ENCODE measurements around the gene CCDC27.

Gene CCDC27

DNA sequence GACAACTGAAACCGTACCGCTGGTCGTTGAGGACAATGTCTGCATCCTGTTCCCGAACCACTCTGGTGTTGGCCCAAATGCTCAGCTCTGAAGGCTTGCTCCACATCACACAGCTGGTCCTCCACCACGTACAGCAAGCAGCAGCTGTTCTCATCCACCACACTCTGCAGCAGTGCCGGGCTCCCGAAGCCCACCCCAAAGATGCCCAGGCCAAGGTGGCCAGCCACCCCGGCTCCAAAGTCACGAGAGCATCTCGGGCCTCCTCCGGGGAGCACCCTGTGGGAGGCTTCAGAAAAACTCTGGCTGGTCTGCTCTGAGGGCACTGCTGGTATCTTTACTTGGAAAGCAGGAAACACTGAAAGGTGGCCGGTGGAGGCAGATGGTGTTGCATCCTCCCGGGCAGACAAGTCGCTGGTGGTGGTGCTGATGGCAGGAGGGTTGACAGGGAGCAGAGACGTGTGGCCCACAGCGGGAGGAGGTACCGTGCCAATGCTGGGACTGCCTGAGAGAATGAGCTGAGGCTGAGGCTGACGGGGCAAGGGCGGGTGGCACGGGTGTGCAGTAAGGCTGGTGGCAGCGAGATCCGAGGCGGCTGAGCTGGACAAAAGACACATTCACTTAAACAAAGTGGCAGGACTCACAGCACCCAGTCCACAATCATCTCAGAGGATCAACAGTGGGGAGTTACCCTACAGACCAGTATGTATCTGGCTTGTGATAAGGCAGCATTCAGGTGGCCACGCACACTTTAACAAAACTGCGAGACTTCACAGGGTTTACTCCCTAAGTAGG, 6.5 kb upstream of the CCDC27 start:
- ATAC-seq, result no peak; the same call in 2 of the 3 replicates
- TF ChIP-seq GLIS3 (CRISPR knock-in tag; IDR thresholded peaks at IDR 0.05), result no peak
- no peak for TF ChIP-seq RARB (CRISPR knock-in tag; IDR thresholded peaks at IDR 0.05)
- no peak for TF ChIP-seq ZC3H10 (CRISPR knock-in tag; IDR thresholded peaks at IDR 0.05)
- no peak for TF ChIP-seq ARNTL (CRISPR knock-in tag; IDR thresholded peaks at IDR 0.05; ENCODE audit: borderline replicate concordance, low read depth)
- TF ChIP-seq OSR1 (CRISPR knock-in tag; IDR thresholded peaks at IDR 0.05), result no peak
- TF ChIP-seq CREB5 (CRISPR knock-in tag; IDR thresholded peaks at IDR 0.05; ENCODE audit: low read depth), result no peak
- TF ChIP-seq, protein P1, sequence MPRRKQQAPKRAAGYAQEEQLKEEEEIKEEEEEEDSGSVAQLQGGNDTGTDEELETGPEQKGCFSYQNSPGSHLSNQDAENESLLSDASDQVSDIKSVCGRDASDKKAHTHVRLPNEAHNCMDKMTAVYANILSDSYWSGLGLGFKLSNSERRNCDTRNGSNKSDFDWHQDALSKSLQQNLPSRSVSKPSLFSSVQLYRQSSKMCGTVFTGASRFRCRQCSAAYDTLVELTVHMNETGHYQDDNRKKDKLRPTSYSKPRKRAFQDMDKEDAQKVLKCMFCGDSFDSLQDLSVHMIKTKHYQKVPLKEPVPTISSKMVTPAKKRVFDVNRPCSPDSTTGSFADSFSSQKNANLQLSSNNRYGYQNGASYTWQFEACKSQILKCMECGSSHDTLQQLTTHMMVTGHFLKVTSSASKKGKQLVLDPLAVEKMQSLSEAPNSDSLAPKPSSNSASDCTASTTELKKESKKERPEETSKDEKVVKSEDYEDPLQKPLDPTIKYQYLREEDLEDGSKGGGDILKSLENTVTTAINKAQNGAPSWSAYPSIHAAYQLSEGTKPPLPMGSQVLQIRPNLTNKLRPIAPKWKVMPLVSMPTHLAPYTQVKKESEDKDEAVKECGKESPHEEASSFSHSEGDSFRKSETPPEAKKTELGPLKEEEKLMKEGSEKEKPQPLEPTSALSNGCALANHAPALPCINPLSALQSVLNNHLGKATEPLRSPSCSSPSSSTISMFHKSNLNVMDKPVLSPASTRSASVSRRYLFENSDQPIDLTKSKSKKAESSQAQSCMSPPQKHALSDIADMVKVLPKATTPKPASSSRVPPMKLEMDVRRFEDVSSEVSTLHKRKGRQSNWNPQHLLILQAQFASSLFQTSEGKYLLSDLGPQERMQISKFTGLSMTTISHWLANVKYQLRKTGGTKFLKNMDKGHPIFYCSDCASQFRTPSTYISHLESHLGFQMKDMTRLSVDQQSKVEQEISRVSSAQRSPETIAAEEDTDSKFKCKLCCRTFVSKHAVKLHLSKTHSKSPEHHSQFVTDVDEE (CRISPR knock-in tag; IDR thresholded peaks at IDR 0.05), result no peak
- no peak for TF ChIP-seq TOX (CRISPR knock-in tag; IDR thresholded peaks at IDR 0.05; ENCODE audit: borderline replicate concordance)
- TF ChIP-seq SNAI2 (CRISPR knock-in tag; IDR thresholded peaks at IDR 0.05), result no peak
- TF ChIP-seq ZNF8 (CRISPR knock-in tag; IDR thresholded peaks at IDR 0.05), result no peak
- TF ChIP-seq BACH2 (CRISPR knock-in tag; IDR thresholded peaks at IDR 0.05; ENCODE audit: borderline replicate concordance), result no peak
- no peak for TF ChIP-seq CSDC2 (CRISPR knock-in tag; IDR thresholded peaks at IDR 0.05)
- TF ChIP-seq PPARA (CRISPR knock-in tag; IDR thresholded peaks at IDR 0.05; ENCODE audit: borderline replicate concordance), result no peak
- no peak for TF ChIP-seq ISL1 (CRISPR knock-in tag; IDR thresholded peaks at IDR 0.05)
- TF ChIP-seq ZFP30 (CRISPR knock-in tag; IDR thresholded peaks at IDR 0.05), result no peak
- TF ChIP-seq TCF4 (CRISPR knock-in tag; IDR thresholded peaks at IDR 0.05; ENCODE audit: borderline replicate concordance), result no peak
- no peak for TF ChIP-seq CSRNP3 (CRISPR knock-in tag; IDR thresholded peaks at IDR 0.05)
- no peak for TF ChIP-seq ESRRG (CRISPR knock-in tag; IDR thresholded peaks at IDR 0.05)
- TF ChIP-seq ZFP3 (CRISPR knock-in tag; IDR thresholded peaks at IDR 0.05), result no peak
- TF ChIP-seq ZNF70 (CRISPR knock-in tag; IDR thresholded peaks at IDR 0.05), result no peak

DNA sequence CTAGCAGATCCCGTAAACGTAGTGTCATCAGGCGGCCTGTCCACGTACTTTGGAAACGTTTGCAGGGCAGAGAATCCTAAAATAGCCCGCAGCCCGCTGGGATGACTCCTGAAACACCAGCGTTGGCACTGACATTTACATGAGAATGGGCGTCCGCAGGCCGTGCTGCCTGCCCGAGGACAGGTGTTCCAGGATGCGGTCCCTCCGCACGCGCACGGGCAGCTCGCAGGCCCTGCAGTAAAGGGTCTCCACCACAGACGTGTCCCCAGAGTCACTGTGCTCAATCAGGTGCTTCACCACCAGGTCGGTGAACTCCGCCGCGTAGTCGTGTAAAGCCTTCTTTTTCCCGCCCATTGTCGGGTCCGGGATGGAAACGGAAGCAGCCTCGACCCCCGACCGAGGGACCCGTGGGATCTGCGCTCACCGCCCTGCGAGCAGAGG, 5.8 kb upstream of the CCDC27 start:
- TF ChIP-seq ZNF70 (CRISPR knock-in tag; IDR thresholded peaks at IDR 0.05) (no peak), PPARA (CRISPR knock-in tag; IDR thresholded peaks at IDR 0.05; ENCODE audit: borderline replicate concordance) (no peak), SNAI2 (CRISPR knock-in tag; IDR thresholded peaks at IDR 0.05) (no peak), ZFP3 (CRISPR knock-in tag; IDR thresholded peaks at IDR 0.05) (no peak), CREB5 (CRISPR knock-in tag; IDR thresholded peaks at IDR 0.05; ENCODE audit: low read depth) (no peak), ARNTL (CRISPR knock-in tag; IDR thresholded peaks at IDR 0.05; ENCODE audit: borderline replicate concordance, low read depth) (no peak), ZC3H10 (CRISPR knock-in tag; IDR thresholded peaks at IDR 0.05) (no peak), ZNF565 (CRISPR knock-in tag; conservative IDR thresholded peaks at IDR 0.05; ENCODE audit: low read depth) (no peak), ZFP30 (CRISPR knock-in tag; IDR thresholded peaks at IDR 0.05) (no peak), POU6F1 (CRISPR knock-in tag; IDR thresholded peaks at IDR 0.05; ENCODE audit: borderline replicate concordance, low read depth) (no peak), PATZ1 (CRISPR knock-in tag; IDR thresholded peaks at IDR 0.05; ENCODE audit: borderline replicate concordance) (no peak)
- ATAC-seq, result 0 out of 3 replicates have a peak, but pooled peaks have one; percentile 7

All from SK-N-SH treated with all-trans-retinoic acid at 6 μM for 48 hours (cell line).